Lower leg skin (tissue), 3 donors: ENCODE results near the gene PSPH.

Source experiments
- CTCF ChIP-seq, 3 donors: fragments of 450-650 bp; IDR thresholded peaks; one replicate each; pipeline ENCODE4 v1.5.1; 2016; ENCODE audit warnings: antibody characterized with exemption in 3 of 3, mild to moderate bottlenecking in 3 of 3, moderate library complexity in 2 of 3
- POLR2A ChIP-seq, 2 donors: fragments of 450-650 bp; IDR thresholded peaks; one replicate each; pipeline ENCODE4 v1.6.1; 2016 to 2017; ENCODE audit warnings: antibody characterized with exemption in 2 of 2, mild to moderate bottlenecking in 1 of 2, moderate library complexity in 1 of 2

GRCh38 chr7:55964261-55965099 lies 86.8 kb downstream of the PSPH start, which contains the start of gene NIPSNAP2:
- TF ChIP-seq CTCF (IDR thresholded peaks at IDR 0.05) (no peak), POLR2A (IDR thresholded peaks at IDR 0.05) (no peak)
